ENCODE results near the gene CTNNA1.

The CTNNA1 gene

DNA sequence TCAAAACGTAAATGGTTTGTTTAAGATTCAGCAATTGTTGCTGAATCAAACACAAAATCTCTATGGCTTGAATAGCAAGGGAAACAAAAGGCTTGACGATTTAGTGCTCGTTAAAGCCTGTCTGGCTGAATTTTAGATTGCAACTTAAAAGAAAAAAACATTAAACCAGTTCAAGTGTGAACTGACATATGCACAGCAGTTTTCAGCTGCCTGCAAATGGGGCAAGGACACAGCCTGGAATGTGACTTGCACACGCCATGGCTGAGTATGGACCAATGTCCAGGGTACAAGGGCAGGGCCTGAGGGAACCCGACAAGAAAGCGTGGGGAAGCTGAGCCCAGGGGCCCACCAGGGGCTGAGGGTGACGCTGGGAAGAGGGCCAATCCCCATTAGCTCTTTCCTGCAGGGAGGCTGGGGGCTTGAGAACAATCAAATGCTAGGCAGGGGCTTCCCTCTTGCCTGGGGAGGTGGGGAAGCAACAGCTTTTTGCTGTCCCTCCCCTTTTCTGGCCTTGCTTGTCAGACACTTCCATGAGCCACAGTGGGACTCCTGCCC is 211.5 kb downstream of the CTNNA1 start:
- DNase-seq (ENCODE audit: low read depth, low spot score), result no peak

DNA sequence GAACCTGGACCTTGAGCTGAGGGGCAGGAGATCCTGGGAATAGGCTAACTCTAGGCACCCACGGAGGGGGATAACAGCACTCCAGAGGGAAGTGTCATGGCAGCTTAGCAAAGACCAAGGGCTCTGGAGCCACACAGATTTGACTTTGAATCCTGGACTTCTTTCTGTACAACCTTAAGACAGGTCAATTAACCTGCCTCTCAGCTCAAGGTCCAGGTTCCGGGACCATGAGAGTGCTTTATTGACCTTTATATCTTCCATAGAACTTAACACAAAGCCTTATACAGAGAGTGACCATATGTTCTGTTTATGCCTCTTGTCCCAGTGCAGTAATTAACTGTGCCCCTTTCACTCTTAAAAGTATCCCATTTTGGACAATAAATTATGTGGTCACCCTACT is 212.4 kb downstream of the CTNNA1 start:
- no peak for DNase-seq (ENCODE audit: low read depth, low spot score)

DNA sequence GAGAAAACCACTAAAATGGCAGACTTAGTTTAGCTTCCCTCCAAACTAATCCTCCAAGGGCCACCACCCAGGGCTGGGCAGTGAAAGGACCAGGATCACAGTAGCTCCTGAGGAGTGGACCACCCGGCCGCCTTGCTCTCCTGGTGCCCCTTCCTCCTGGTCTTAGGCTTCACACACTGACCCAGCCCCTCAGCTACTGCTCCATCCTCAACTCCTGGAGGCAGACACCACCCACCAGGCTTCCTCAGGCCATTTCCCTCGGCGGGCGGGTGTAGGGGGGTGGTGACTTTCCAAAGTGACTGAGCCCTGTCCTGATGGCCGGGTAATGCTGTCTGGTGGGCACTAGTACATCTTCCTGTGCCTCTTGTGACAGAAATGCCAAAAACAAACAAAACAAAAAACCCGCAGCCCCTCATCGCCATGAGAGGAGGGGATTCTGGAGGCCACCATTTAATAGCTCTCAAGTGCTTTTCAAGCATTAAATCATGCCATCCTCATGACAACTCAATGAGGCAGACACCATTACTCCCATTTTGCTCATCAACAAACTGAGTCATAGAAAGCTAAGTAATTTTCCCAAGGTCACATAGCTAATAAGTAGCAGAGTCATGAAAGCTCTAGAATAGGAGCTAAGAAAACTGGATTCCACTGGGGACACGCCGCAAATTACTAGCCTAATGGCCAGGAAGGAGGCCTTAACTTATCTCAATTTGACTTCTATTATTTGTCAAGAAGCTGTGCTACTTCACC is 213.2 kb downstream of the CTNNA1 start:
- no peak for DNase-seq (ENCODE audit: low read depth, low spot score)

DNA sequence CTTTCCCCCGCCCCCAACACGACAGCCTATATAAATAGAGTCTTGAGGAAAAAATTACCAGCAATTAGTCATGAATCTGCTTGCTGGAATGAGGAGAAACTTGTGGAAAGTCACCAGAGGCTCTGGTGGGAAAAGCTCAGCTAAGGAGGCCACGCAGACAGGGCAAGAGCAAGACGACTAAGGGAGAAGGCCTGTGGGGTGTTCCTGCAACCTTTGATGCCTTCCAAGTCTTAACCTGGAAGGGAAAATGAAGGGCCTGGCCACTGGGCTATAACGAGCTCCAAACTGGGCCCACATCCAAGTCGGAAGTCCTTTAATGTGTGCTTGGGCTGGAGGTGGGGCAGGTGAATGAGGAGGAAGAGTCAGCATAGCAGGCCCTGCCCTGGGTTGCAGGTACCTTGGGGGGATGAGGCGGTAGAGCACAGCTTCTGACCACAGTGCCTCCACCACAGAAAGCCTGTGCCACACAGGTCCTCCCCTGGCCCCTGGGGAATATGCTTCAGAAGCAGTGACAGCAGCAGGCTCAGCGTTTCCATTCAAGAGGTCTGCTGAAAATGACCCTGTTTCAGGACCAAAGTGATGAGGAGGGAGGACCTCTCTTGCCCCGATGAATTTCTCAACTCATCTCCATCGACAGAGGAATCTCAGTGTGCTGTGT is 214.7 kb downstream of the CTNNA1 start:
- no peak for DNase-seq (ENCODE audit: low read depth, low spot score)

DNA sequence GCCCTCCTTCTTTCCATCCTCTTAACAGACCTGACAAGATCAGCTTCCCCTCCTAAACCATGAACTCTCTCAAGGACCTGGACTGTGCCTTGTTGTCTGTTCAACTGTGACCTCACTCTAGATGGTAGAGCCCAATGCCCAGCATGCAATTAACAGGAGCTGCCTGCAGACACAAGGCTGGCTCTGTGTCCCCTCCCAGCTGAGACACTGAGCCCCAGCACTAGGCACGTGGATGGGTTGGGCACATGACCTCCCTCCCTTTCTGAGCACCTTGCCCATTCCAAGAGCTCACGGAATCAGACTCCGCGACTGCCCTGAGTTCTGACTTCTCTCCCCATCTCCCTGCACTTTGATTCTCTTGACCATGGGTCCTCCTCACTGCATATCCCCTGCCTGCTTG is 215.4 kb downstream of the CTNNA1 start:
- DNase-seq (ENCODE audit: low read depth, low spot score), result no peak

DNA sequence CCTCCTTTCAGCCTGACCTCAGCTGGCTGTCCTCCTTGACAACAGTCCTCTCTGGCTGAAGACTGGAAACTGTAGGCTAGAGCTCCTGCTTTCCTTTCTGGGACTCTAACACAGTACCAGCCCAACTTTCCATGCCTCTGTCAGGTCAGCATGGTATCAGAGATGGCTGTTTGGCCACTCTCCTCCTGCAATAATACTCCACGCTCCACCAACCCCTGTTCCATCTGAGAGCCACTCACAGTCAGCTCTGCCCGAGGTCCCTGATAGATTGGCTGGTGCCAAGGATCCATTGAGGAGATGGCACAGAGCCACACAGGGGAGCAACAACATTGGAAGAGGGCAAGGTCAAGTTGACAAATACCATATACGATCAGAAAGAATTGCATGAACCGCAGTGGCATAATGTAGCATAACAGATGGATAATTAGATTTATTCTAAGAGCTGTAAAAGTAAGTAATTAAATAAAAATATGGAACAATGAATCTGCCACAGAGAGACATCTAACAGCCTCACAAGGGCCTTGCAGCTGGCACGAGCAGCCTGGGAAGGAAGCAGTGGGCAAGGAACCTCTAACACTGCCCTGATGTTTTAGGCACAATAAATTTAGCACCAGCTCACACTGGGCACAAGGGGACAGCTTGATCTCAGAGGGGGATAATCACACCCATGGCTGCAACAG is 216.2 kb downstream of the CTNNA1 start:
- no peak for DNase-seq (ENCODE audit: low read depth, low spot score)

DNA sequence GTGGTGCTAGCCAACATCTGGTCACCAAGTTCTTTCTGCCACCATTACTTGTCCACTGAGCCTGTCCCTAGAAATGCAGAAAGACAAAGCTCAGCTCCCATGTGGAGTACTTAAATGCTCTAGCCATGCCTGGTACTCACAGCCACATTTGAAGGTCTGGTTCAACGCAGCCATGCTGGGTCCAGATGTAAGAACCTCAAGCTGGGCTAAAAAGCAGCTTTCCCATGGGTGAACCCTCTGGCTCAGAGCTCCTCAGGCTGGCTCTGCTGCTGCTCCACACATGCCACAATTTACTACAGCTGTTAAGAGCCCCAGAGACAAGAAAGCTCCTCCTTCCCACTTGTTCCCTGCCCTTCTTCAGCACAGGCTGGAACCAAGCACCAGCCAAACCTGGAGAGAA is 219.0 kb downstream of the CTNNA1 start:
- DNase-seq (ENCODE audit: low read depth, low spot score), result no peak

DNA sequence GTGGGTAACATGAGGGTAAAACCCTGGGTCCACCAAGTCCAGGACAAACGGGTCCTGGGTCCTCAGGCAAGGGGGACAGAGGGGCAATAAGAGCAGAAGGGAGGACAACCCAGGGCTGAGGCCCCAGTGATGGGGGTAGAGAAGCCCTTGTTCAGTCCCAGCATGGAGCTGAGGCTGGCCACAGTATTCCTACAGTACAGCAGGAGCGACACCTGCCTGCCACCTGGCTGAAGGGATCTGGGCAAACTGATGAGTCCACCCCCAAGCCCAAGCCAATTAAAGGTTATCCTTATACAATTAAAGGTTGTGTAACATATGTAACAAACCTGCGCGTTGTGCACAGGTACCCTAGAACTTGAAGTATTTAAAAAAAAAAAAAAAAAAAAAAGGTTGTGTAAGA is 219.6 kb downstream of the CTNNA1 start:
- DNase-seq (ENCODE audit: low read depth, low spot score), result no peak

DNA sequence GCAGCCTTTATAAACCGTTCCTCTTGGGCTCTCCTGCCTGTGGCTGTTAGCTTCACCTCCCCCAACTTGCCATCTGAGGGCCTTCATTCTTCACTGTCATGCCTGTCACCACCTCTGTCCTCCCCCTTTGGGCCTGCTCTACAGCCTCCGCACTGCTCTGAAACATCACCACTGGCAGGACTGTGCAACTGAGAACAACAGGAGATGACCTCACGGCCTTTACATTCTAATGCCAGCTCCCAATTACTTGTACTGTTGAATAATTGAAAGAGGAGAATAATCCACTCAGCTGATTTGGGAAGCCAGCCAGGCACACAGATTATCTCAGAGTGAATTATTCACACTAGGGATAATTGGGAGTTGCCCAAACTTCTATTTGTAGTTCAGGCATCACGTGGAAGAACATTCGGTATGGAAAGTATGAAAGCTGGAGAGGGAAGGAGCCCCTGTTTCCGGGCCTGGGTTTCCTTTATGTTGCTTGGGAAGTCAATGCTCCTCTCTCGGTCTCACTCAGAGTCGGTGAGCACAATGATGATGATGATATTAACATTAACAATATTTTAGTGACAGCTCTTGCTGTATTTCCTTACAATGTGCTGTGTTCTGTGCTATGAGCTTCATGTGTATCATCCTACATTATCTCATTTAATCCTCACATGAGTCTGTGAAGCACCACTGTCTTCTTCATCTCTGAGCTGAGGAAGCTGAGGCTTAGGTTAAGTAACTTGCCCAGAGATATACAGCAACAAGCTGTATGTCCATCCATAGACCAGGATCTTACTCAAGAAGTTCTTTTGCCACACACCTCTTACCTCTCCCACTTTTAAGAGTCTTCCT is 221.2 kb downstream of the CTNNA1 start:
- DNase-seq (ENCODE audit: low read depth, low spot score), result peak; percentile 89

DNA sequence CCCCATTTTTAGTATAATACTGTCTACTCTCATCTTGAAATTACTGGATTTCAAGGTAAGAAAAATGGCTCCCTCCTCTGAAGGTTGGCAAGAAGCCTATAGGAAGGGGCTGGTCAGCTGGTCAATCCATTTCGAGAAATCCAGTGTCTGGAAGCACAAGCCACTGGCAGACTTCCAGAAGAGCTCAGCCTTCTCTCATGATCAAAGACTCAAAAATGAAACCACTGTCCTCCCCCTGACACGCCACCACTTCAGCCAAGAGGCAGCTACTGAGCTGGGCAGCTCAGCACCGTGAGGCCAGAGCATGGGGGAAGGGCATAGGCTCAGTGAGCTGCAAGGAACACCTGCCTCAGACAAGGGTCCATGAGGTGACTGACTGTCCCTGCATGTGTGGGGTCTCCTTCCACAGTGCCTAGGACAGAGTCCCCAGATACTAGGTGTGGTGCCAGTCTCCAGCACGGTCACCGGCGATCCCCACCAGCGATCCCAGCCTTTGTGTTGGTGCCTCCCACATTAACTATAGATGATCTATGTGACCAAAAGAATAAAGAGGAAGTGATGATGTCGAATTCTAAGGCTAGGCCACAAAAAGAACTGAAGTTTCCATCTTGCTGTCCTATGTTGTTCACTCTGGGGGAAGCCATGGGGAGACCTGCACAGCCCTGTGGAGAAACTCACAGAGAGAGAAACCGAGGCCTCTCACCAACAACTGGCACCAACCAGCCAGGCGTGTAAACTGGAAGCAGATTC is 222.0 kb downstream of the CTNNA1 start:
- peak; percentile 80 for DNase-seq (ENCODE audit: low read depth, low spot score)

DNA sequence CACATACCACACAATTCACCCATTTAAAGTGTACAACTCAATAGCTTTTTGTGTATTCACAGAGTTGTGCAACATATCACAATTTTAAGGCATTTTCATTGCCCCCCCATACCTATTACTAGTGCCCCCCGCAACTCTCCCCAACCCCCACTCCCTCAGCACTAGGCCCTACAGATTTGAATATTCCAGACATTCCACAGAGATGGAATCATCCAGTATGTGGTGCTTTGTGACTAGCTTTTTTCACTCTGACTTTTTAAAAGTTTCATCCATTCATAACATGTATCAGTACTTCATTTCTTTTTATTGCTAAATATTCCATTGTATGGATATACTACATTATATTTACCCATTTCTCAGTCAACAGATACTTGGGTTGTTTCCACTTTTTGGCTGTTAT is 224.9 kb downstream of the CTNNA1 start:
- peak; percentile 69 for DNase-seq (ENCODE audit: low read depth, low spot score)

DNA sequence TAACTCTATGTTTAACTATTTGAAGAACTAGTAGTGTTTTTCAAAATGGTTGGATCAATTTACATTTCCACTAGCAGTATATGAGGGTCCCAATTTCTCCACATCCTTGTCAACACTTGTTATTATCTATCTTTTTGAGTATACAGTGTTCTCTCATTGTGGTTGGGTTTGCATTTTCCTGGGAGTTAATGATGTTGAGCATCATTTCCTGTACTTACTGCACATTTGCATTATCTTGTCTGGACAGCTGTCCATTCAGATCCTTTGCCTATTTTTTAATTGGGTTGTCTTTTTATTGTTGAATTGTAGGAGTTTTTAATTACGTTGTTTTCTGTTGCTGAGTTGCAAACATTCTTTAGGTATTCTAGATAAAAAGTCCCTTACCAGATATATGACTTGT is 225.4 kb downstream of the CTNNA1 start:
- DNase-seq (ENCODE audit: low read depth, low spot score), result no peak

DNA sequence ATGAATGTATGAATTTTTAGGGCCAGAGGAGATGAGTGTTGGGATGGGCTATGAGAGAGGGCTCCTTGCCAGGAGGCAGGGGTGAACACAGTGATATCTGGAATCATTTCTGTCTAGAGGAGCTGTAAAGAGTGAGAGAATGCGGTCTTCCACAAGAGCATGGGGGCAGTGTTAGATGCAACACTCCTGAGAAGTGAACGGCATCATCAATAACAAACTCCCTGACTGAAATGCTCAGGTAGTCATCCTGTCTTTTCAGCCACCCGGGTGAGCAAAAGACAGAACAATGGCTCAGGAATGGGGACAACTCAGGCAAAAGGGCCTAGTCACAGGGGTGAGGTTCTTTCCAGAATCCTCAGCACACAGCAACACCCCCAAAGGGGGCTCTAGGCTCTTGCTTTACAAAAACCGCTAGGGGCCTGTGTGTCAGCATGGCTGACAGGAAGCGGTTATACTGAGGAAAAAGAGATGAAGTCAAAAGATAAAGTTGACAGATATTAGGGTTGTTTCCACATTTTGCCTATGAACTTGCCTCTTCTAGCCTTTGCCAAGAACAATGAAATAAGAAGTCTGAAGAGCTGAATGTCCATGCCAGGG is 226.6 kb downstream of the CTNNA1 start:
- DNase-seq (ENCODE audit: low read depth, low spot score), result no peak

DNA sequence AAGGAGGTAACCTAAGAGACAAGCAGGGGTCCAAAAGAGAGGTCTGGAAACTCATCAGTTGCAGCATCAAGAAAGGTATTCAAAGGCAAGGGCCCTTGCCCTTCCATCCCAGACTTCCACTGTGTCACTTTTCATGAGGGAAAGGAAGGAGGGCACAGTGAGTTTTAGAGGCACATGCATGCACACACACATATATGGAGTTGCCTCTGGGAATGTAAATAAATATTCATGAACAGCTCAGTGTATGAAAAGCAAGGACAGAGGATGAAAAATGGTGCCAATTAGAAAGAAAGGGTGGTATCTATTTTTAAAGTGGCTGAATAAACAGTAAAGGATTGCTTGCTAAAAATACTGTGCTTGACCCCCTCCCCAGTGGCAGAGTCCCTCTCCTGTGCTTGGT is 227.2 kb downstream of the CTNNA1 start:
- no peak for DNase-seq (ENCODE audit: low read depth, low spot score)

DNA sequence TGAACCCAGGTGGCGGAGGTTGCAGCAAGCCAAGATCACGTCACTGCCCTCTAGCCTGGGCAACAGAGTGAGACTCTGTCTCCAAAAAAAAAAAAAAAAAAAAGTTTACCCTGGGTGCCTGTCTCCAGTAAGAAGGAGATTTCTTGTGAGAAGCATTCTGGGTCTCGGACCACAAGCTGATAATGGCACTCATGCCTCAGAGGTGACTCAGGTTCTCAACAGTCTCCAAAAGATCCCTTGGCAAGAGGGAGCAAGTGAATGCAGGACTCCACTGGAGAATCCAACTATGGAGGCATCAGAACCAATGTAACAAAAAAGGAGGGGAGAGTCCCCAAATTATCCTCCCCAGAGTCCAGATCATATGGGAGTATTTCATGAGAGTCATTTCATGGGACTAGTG is 227.9 kb downstream of the CTNNA1 start:
- peak; percentile 85 for DNase-seq (ENCODE audit: low read depth, low spot score)

DNA sequence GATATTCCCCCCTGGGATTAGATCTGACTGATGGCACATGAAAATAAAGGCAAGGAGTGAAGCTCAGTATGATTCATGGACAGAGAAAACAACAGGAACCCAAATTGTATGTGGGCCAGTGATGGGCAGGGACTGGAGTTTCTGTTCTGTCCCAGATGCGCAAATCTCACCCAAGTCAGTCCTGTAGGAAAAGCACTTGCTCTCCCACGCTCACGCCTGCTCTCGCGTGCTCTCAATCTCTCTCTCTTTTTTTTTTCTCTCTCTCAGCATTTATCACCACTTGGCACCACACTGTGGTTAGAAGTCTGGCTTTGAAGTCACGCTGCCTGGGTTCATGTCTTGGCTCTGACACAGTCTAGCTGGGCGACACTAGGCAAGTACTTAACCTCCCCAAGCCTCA is 228.4 kb downstream of the CTNNA1 start:
- DNase-seq (ENCODE audit: low read depth, low spot score), result peak; percentile 55

DNA sequence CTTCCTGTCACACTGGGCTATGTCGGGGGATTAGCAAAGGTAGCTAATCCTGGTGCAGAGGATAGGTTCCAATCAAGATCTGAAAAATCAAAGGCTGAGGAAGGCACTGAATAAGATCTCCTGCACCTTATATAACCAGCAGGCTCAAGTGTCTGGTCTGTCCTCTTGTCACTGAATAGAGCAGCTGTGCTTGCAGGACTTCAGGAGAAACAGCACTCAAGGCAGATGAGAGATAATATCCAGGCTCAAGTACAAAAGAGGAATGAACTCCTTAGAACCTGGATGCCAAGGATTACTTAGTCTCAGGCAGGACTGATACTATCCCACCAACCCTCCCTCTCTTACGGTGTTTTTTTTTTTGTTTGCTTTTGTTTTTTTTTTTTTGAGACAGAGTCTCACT is 230.8 kb downstream of the CTNNA1 start:
- DNase-seq (ENCODE audit: low read depth, low spot score), result no peak

Data from astrocyte of the hippocampus (primary cell).